Embryonic facial prominence (tissue), 1 donor: Measurements from ENCODE around the gene KHDRBS1.
A peak's percentile ranks its signal among the peaks of the same experiment; 100 is the strongest.
"Not testable (repeated sequence)": the region's sequence is repeated elsewhere in the genome, so short reads cannot be mapped to it uniquely, and the experiment has no call there.

ENCODE experiments used
- DNase-seq: peaks from one replicate; pipeline ENCODE4 v3.0.0-alpha.2; 2016; ENCODE audit errors: extremely low spot score

KHDRBS1 gene

DNA sequence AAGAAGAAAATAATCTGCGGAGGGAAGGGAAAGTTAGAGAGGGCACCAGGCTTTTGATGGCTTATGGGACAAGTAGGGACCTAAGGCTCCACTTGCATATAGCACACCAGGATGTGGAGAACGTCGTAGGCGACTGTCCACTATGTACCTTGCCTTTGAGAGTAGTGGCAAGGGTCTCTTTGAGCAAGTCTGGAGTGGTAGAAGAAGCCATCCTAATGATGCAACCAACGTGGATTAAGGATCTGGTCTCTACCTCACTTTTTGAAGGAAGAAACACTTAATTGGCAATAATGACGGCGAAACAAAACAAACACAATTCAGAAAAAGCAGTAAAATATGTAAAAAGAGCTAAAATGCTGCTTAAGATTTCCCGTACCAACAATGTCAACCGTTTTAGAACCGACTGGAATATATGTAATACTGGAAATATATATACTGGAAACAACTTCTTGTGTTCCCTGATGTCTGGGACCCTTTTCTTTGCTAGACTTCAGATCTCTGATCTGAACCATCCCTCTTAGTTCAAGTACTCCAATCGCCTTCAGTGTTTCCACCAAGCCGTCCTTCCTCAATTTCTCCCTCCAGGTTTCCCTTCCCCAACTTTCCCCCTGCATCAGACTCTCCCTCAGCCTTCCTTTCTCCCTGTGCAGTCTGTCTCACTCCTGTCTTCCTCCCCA is 821 bp upstream of the KHDRBS1 start:
- no peak for DNase-seq

- DNase-seq: peak; percentile 45
Observed at GRCh38 chr1:32014199-32014947, 705 bp downstream of the KHDRBS1 start.

DNA sequence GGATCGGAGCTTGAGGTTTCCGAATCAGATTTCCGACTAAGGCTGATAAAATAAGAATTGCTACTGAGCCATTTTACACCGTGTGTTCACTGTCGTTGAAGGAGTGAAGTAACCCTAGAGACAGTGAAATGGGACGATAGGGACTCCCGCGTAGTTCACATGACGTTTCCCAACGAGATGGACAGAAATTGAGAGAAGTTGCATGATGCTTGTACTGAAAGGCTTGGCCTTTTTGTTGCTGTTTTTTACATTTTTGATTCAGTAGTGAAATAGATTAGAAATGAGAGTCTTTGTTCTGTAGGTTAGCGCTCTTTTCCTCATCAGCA is 1.2 kb downstream of the KHDRBS1 start:
- DNase-seq: no peak

GRCh38 chr1:32020339-32020738 is 6.7 kb downstream of the KHDRBS1 start:
- DNase-seq: no peak

GRCh38 chr1:32021574-32022018 is 7.9 kb downstream of the KHDRBS1 start:
- DNase-seq: not testable (repeated sequence)

DNA sequence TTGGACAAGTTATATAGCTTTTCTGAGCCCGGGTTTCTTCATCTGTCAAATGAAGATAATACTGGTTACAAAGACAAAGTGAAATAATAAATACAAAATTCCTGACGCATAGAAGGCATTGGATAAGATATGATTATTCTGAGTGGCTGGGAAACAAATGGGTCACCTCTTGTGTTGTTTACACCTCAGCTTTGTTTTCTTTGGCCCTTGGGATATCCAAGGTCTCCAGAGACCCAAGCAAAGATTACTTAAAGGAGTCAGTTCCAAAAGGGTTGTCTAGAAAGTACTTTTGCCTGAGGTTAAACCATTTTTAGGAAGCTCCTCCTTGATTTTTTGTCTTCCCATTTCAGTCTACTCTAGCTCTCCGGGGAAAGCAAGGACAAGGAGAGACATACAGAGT is 9.7 kb downstream of the KHDRBS1 start:
- no peak for DNase-seq

DNA sequence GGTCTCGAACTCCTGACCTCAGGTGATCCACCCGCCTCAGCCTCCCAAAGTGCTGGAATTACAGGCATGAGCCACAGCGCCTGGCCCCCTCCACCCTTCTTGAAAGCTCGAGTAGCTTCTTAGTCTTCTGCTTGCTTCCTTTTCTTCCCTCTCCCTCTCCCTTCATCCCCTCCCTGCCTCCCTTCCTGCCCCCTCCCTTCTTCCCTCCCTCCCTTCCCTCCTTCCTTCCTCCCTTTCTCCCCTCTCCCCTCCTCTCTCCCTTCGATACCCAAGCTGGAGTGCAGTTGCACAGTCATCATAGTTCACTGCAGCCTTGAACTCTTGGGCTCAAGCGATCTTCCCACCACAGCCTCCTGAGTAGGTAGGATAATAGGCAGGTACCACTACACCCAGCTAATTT is 11.8 kb downstream of the KHDRBS1 start:
- no peak for DNase-seq

DNA sequence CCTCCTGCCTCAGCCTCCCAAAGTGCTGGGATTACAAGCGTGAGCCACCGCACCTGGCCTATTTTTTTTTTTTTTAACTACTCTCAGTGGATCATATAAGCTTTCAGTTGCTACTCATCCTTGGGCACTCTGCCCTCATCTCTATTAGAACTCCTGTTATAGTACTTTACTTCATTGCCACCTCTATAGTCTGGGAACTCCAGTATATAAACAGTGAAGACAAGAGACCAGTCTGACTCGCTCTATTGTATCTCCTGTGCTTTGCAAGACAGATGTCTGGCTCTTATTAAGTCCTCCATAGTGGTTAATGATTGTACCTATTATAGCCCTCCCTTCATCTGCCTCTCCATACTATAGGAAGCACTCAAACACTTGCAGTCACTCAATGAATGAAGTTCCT is 15.1 kb downstream of the KHDRBS1 start:
- no peak for DNase-seq

- no peak for DNase-seq
Observed at GRCh38 chr1:32031578-32032274, 18.1 kb downstream of the KHDRBS1 start.

DNA sequence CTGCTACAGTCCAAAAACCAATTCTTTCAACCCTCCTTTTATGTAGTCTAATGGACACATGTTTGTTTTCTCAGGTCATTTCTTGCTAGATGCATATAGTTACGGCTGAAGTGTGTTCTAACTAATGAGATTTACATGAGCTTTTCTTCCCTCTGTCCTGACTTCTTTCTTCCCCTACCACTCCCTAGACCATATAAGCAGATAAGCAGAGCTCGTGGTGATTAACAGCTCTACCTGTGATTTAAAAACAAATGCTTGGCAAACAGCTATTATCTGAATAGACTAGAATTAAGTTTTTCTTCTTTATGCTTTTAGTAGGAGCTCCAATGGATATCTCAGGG is 18.6 kb downstream of the KHDRBS1 start:
- DNase-seq: no peak

DNA sequence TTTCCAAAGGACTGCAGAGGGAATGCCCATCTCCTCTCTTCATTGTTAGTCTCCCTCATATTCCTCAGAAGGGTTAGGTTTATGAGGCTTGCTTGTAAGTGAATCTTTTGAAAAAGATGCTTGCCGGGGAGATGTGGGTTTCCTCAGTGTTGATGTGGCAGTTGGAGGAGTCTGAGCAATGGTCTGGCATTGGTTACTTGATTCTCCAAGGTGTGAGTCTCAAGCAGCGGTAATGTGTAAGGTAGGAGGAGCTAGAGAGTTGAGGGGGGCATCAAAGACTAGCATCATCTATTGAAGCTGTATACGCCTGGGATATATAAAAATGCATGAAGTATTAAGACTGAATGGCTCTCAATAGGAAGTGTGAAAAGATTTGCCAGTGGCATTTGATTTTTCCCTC is 21.5 kb downstream of the KHDRBS1 start:
- DNase-seq: no peak

DNA sequence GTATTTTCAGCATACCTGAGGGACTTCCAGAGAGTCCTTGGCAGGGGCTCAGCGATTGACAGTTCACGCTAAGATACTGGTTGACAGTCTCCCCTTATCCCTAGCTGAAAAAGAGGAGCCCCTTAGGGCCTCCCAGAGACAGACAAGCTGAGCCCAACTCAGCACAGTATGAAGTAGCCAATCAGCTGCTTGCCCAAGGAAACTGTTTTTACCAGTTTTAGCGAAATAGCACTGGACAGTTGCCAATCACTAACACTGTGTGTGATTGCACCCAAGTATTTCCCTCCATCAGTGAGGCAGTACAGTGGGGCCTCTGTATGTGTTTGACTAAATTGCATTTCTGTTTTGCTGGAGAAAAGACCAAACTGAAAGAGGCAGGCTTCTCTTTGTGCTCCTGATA is 27.0 kb downstream of the KHDRBS1 start:
- no peak for DNase-seq

DNA sequence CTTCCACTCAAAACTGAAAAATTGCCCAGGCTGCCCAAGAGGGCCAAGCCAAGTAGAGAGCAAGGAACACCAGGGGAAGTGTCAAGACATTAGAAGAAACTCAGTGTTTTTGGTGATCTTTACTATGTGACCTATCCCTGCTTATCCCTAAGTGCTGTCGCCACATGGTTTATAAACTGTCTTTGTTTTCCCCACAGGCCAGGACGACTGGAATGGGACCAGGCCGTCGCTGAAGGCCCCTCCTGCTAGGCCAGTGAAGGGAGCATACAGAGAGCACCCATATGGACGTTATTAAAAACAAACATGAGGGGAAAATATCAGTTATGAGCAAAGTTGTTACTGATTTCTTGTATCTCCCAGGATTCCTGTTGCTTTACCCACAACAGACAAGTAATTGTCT is 28.7 kb downstream of the KHDRBS1 start:
- no peak for DNase-seq

DNA sequence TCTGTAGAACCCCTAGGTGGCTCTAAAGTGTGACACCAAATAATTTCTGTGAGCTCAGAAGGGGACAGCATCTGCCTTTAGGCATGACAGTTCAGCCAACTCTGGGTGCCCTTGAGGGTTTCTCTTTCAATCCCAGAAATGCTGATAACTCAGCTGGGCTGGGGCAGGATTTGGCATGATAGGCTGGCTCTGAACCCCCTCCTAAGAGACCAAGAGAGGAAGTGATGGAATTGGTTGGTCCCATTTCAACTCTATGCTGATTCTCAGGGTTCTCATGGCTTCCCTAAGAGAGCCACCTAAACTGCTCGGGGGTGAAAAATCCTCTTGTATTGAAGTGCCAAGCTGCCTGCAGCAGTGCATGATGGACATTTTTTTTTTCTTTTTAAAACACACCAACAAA is 30.6 kb downstream of the KHDRBS1 start:
- DNase-seq: no peak

- no peak for DNase-seq
Observed at GRCh38 chr1:32045772-32046171, 32.1 kb downstream of the KHDRBS1 start.

GRCh38 chr1:32047701-32048100 is 34.0 kb downstream of the KHDRBS1 start:
- no peak for DNase-seq

GRCh38 chr1:32048440-32048839 is 34.8 kb downstream of the KHDRBS1 start:
- no peak for DNase-seq

DNA sequence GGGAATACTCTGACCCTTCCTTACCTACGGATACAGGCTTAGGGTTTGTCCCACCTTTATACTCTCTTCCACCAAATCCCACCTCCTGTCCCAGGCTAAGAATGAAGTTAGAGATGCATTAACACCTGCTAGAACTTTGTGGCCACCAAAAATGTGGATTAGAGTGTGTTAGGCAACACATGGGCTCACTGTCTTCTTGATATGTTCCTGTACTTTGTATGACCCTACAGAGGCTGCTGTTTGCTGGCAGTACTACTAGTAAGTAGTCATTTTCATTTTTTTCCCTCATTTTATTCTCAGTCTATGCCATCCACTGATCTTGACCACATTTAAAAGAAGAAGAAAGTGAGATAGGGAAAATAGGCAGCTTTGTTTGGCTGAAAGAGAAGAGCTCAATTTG is 38.0 kb downstream of the KHDRBS1 start:
- DNase-seq: no peak

- no peak for DNase-seq
Observed at GRCh38 chr1:32052887-32053286, 39.2 kb downstream of the KHDRBS1 start.

GRCh38 chr1:32055416-32055815 is 41.7 kb downstream of the KHDRBS1 start:
- DNase-seq: no peak

GRCh38 chr1:32056598-32056997 is 42.9 kb downstream of the KHDRBS1 start:
- DNase-seq: no peak

DNA sequence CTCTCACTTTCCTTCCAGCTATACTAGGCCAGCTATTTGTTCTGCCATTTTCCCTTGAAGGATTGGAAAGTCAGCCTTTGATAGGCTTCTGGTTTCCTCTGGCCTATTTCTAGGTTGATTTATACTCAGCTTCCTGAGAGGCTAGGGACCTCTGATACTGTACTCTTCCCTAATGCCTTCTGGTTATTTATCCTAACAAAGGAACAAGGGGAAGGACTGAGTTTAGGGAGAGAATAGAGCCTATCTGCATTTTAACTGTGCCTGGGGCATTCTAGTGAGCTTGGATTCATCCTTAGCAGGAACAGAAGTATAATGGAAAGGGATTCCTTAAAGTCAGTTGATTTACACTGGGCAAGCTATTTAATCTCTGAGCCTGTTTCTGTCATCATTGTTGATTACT is 47.2 kb downstream of the KHDRBS1 start:
- no peak for DNase-seq

DNA sequence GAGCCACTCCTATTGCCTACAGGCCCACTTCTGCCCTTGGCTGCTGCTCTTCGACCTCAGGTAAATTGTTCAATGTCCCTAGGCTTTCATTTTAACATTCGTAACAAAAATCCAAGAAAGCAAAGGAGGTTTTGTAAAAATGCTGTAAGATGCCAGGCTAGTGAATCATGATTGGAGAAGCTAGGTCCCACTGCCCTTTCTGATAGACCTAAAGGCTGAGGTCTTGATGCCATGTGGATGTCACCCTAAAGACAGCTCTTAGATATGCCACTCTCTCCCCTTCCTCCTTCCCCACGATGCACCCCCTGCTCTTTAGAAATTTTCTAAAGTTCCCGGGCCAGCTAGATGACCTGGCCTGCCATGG is 49.2 kb downstream of the KHDRBS1 start:
- no peak for DNase-seq
